SU-DHL-6 (cell line): ENCODE data around the gene INTS12.

ENCODE experiments used
- H2AFZ ChIP-seq: fragments of 200-600 bp; sonication (generic); 2 replicates; pipeline ENCODE4 v1.6.1; 2014; ENCODE audit warnings: low read depth, mild to moderate bottlenecking, moderate library complexity, mixed read lengths, antibody characterized with exemption, low read length; ENCODE audit not compliant: severe bottlenecking
- H3F3A ChIP-seq: fragments of 200-600 bp; shearing (Covaris generic); 2 replicates; pipeline ENCODE4 v1.6.0; 2016; ENCODE audit warnings: antibody characterized with exemption, mild to moderate bottlenecking; ENCODE audit not compliant: insufficient read depth
- H3K27ac ChIP-seq: fragments of 200-600 bp; sonication (generic); 2 replicates; pipeline ENCODE4 v1.5.1; 2016; ENCODE audit warnings: low read depth, mild to moderate bottlenecking, low read length, moderate library complexity, mixed read lengths
- H3K27me3 ChIP-seq: fragments of 200-600 bp; sonication (generic), shearing (Covaris generic); 2 replicates; pipeline ENCODE4 v1.6.0; 2014; ENCODE audit warnings: mild to moderate bottlenecking, low read length
- H3K36me3 ChIP-seq: fragments of 200-600 bp; sonication (generic); 2 replicates; pipeline ENCODE4 v1.6.1; 2014; ENCODE audit warnings: mild to moderate bottlenecking, low read length, mixed read lengths
- H3K4me2 ChIP-seq: fragments of 300-600, 200-600 bp; shearing (Covaris generic), sonication (generic); 2 replicates; pipeline ENCODE4 v1.6.0; 2014; ENCODE audit warnings: low read length, low read depth, mild to moderate bottlenecking; ENCODE audit not compliant: poor library complexity, severe bottlenecking
- H3K4me3 ChIP-seq: fragments of 200-600 bp; sonication (generic); 2 replicates; pipeline ENCODE4 v1.5.1; 2014; ENCODE audit warnings: antibody characterized with exemption, low read length, mild to moderate bottlenecking, mixed read lengths; ENCODE audit not compliant: insufficient read depth, poor library complexity, severe bottlenecking
- H3K79me2 ChIP-seq: fragments of 200-600 bp; sonication (generic); 2 replicates; pipeline ENCODE4 v1.6.1; 2014; ENCODE audit warnings: mild to moderate bottlenecking, low read length, moderate library complexity; ENCODE audit not compliant: insufficient read depth
- H3K9ac ChIP-seq: fragments of 200-600 bp; sonication (generic); 2 replicates; pipeline ENCODE4 v1.7.0; 2014; ENCODE audit warnings: mild to moderate bottlenecking, low read length
- H3K9me2 ChIP-seq: fragments of 200-600 bp; sonication (generic); replicated peaks from 2 replicates; pipeline ENCODE4 v1.6.1; 2014; ENCODE audit warnings: low read length; ENCODE audit not compliant: insufficient read depth
- H3K9me3 ChIP-seq: fragments of 200-600 bp; sonication (generic); 2 replicates; pipeline ENCODE4 v1.6.1; 2014; ENCODE audit warnings: low read length, mixed read lengths; ENCODE audit not compliant: insufficient read depth
- H4K20me1 ChIP-seq: fragments of 200-600 bp; sonication (generic); 2 replicates; pipeline ENCODE4 v1.6.1; 2014; ENCODE audit warnings: low read depth, mild to moderate bottlenecking, antibody characterized with exemption, low read length, moderate library complexity, mixed read lengths
- EZH2phosphoT487 ChIP-seq: fragments of 200-600 bp; sonication (generic), shearing (Covaris generic); conservative IDR thresholded peaks from 2 replicates; pipeline ENCODE4 v1.6.1; 2018; ENCODE audit warnings: mild to moderate bottlenecking, antibody characterized with exemption, low read length, moderate library complexity, mixed read lengths
- TF ChIP-seq, protein P1 (sequence below): fragments of 200-600 bp; sonication (generic); IDR thresholded peaks from one replicate; pipeline ENCODE4 v1.5.1; 2017; ENCODE audit warnings: antibody characterized with exemption, mild to moderate bottlenecking, low read length, moderate library complexity; ENCODE audit not compliant: insufficient read depth, poor library complexity, severe bottlenecking

The INTS12 gene

GRCh38 chr4:105710678-105711077 is 2.2 kb upstream of the INTS12 start:
- Histone ChIP-seq H3K79me2 (peaks cover 46% of the 10 kb centered on the region), H3K27me3 (no peaks in the 10 kb centered on the region), H3K36me3 (no peaks in the 10 kb centered on the region), H3K4me3 (no peak overlapping the region), H3K4me2 (no peak overlapping the region), H3K9me3 (no peaks in the 10 kb centered on the region), H4K20me1 (no peaks in the 10 kb centered on the region), H2AFZ (no peak overlapping the region), H3K9ac (no peak overlapping the region), H3K9me2 (no peaks in the 10 kb centered on the region), H3K27ac (no peak overlapping the region), H3F3A (no peaks in the 10 kb centered on the region)
- TF ChIP-seq, protein P1, sequence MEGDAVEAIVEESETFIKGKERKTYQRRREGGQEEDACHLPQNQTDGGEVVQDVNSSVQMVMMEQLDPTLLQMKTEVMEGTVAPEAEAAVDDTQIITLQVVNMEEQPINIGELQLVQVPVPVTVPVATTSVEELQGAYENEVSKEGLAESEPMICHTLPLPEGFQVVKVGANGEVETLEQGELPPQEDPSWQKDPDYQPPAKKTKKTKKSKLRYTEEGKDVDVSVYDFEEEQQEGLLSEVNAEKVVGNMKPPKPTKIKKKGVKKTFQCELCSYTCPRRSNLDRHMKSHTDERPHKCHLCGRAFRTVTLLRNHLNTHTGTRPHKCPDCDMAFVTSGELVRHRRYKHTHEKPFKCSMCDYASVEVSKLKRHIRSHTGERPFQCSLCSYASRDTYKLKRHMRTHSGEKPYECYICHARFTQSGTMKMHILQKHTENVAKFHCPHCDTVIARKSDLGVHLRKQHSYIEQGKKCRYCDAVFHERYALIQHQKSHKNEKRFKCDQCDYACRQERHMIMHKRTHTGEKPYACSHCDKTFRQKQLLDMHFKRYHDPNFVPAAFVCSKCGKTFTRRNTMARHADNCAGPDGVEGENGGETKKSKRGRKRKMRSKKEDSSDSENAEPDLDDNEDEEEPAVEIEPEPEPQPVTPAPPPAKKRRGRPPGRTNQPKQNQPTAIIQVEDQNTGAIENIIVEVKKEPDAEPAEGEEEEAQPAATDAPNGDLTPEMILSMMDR, result no peak
- TF ChIP-seq EZH2phosphoT487, result no peak

DNA sequence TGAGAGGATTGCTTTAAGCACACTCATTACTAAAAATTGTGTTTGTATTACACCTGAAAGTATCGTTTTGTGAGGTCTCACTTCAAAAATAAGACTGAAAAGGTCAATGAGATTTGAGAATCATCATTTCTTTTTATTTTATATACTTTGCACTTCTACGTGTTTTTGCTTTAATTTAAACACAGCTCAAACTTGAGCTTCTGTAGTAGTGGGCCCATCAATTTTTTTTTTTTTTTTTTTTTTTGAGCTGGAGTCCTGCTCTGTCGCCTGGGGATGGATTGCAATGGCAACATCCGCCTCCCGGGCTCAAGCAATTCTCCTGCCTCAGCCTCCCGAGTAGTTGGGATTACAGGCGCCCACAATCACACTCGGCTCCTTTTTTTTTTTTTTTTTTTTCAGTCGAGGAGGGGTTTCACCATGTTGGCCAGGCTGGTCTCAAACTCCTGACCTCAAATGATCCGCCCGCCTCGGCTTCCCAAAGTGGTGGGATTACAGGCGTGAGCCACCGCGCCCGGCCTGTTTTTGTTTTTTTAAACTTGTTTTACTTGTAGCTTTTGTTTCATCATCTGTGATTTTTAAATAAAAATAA is 1.6 kb upstream of the INTS12 start:
- H3K4me3 ChIP-seq, result no peak overlapping the region
- TF ChIP-seq, protein P1, result no peak
- no peaks in the 10 kb centered on the region for H4K20me1 ChIP-seq
- no peaks in the 10 kb centered on the region for H3K36me3 ChIP-seq
- H3K9me2 ChIP-seq, result no peaks in the 10 kb centered on the region
- H2AFZ ChIP-seq, result no peak overlapping the region
- H3K27me3 ChIP-seq, result no peaks in the 10 kb centered on the region
- H3K9me3 ChIP-seq, result no peaks in the 10 kb centered on the region
- peak overlapping the region; percentile 90 for H3K4me2 ChIP-seq
- H3K27ac ChIP-seq, result no peak overlapping the region
- no peak overlapping the region for H3K9ac ChIP-seq
- H3F3A ChIP-seq, result no peaks in the 10 kb centered on the region
- peaks cover 48% of the 10 kb centered on the region for H3K79me2 ChIP-seq

DNA sequence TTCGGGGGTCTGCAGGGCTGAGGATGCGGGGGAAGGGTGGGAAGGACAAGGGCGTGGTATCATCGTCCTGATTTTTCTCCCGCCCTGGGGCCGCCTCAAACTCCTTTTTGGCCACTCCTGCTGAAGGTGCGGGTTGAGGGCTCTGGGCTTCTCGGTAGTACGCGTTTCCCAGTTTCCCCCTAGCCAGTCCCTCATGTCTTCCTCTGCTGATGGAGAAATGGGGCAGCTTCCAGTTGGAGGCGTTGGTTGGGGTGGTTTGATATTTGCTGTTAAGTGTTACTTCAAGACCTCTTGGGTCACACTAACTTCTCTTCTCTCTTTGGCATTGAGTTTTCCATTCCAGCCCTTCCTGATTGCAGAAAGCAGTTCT is 577 bp upstream of the INTS12 start:
- no peaks in the 10 kb centered on the region for H3K9me3 ChIP-seq
- H3K9me2 ChIP-seq, result no peaks in the 10 kb centered on the region
- H3F3A ChIP-seq, result no peaks in the 10 kb centered on the region
- H4K20me1 ChIP-seq, result no peaks in the 10 kb centered on the region
- no peaks in the 10 kb centered on the region for H3K36me3 ChIP-seq
- 0 out of 2 replicates have a peak overlapping the region, but pooled peaks have one; percentile 35 for H3K27ac ChIP-seq
- H2AFZ ChIP-seq, result peak overlapping the region; percentile 74
- H3K79me2 ChIP-seq, result peaks cover 55% of the 10 kb centered on the region
- H3K4me2 ChIP-seq, result peak overlapping the region; percentile 90
- H3K27me3 ChIP-seq, result no peaks in the 10 kb centered on the region
- peak overlapping the region; percentile 97 for H3K4me3 ChIP-seq
- TF ChIP-seq, protein P1, result no peak
- no peak for TF ChIP-seq EZH2phosphoT487
- H3K9ac ChIP-seq, result peak overlapping the region; percentile 87

- Histone ChIP-seq H3K27me3 (no peaks in the 10 kb centered on the region), H3K9me3 (no peaks in the 10 kb centered on the region), H3K4me2 (peak overlapping the region; percentile 90), H3K79me2 (peaks cover 56% of the 10 kb centered on the region), H3K36me3 (no peaks in the 10 kb centered on the region), H3K9ac (peak overlapping the region; percentile 87), H3F3A (no peaks in the 10 kb centered on the region), H3K4me3 (peak overlapping the region; percentile 97), H4K20me1 (no peaks in the 10 kb centered on the region), H3K9me2 (no peaks in the 10 kb centered on the region), H3K27ac (no peak overlapping the region), H2AFZ (peak overlapping the region; percentile 89)
- no peak for TF ChIP-seq EZH2phosphoT487
- TF ChIP-seq, protein P1, result no peak
Observed at GRCh38 chr4:105707782-105708180, 708 bp downstream of the INTS12 start.
